ENCODE results near the gene HOXD8.

Gene HOXD8

GRCh38 chr2:176157499-176158185 is 28.1 kb downstream of the HOXD8 start:
- Histone ChIP-seq H3K27ac (ENCODE audit: low read depth, low read length) (no peak overlapping the region), H3K9ac (ENCODE audit: low read length) (no peak overlapping the region), H4K20me1 (ENCODE audit: low read depth, low read length) (no peaks in the 10 kb centered on the region), H3F3A (ENCODE audit: insufficient read depth) (no peaks in the 10 kb centered on the region), H3K9me3 (ENCODE audit: insufficient read depth, low read length) (no peaks in the 10 kb centered on the region), H3K27me3 (ENCODE audit: low read length) (no peaks in the 10 kb centered on the region), H3K4me3 (ENCODE audit: insufficient read depth, low read length, poor library complexity, severe bottlenecking) (no peak overlapping the region), H3K36me3 (ENCODE audit: low read length) (no peaks in the 10 kb centered on the region), H3K79me2 (ENCODE audit: insufficient read depth, low read length) (no peaks in the 10 kb centered on the region), H3K4me2 (ENCODE audit: low read depth, low read length, poor library complexity, severe bottlenecking) (no peak overlapping the region), H2AFZ (ENCODE audit: low read depth, low read length, severe bottlenecking) (no peak overlapping the region), H3K9me2 (replicated peaks; ENCODE audit: insufficient read depth, low read length) (no peaks in the 10 kb centered on the region)
- TF ChIP-seq CTCF (IDR thresholded peaks at IDR 0.05; ENCODE audit: insufficient read depth, low read length, poor library complexity, severe bottlenecking) (no peak), EZH2phosphoT487 (conservative IDR thresholded peaks at IDR 0.05; ENCODE audit: low read length) (no peak)

- Histone ChIP-seq H2AFZ (ENCODE audit: low read depth, low read length, severe bottlenecking) (no peak overlapping the region), H3F3A (ENCODE audit: insufficient read depth) (no peaks in the 10 kb centered on the region), H3K36me3 (ENCODE audit: low read length) (no peaks in the 10 kb centered on the region), H3K9me3 (ENCODE audit: insufficient read depth, low read length) (no peaks in the 10 kb centered on the region), H3K27ac (ENCODE audit: low read depth, low read length) (no peak overlapping the region), H3K4me3 (ENCODE audit: insufficient read depth, low read length, poor library complexity, severe bottlenecking) (no peak overlapping the region), H3K79me2 (ENCODE audit: insufficient read depth, low read length) (no peaks in the 10 kb centered on the region), H3K4me2 (ENCODE audit: low read depth, low read length, poor library complexity, severe bottlenecking) (no peak overlapping the region), H4K20me1 (ENCODE audit: low read depth, low read length) (no peaks in the 10 kb centered on the region), H3K9me2 (replicated peaks; ENCODE audit: insufficient read depth, low read length) (no peaks in the 10 kb centered on the region), H3K27me3 (ENCODE audit: low read length) (no peaks in the 10 kb centered on the region), H3K9ac (ENCODE audit: low read length) (no peak overlapping the region)
- TF ChIP-seq EZH2phosphoT487 (conservative IDR thresholded peaks at IDR 0.05; ENCODE audit: low read length) (no peak), CTCF (IDR thresholded peaks at IDR 0.05; ENCODE audit: insufficient read depth, low read length, poor library complexity, severe bottlenecking) (no peak)
Observed at GRCh38 chr2:176158186-176158591, 28.7 kb downstream of the HOXD8 start.

- no peaks in the 10 kb centered on the region for H3K9me2 ChIP-seq (replicated peaks; ENCODE audit: insufficient read depth, low read length)
- TF ChIP-seq CTCF (IDR thresholded peaks at IDR 0.05; ENCODE audit: insufficient read depth, low read length, poor library complexity, severe bottlenecking), result no peak
- no peak for TF ChIP-seq EZH2phosphoT487 (conservative IDR thresholded peaks at IDR 0.05; ENCODE audit: low read length)
- no peaks in the 10 kb centered on the region for H4K20me1 ChIP-seq (ENCODE audit: low read depth, low read length)
- H3F3A ChIP-seq (ENCODE audit: insufficient read depth), result no peaks in the 10 kb centered on the region
- no peak overlapping the region for H3K4me2 ChIP-seq (ENCODE audit: low read depth, low read length, poor library complexity, severe bottlenecking)
- no peak overlapping the region for H3K27ac ChIP-seq (ENCODE audit: low read depth, low read length)
- no peaks in the 10 kb centered on the region for H3K9me3 ChIP-seq (ENCODE audit: insufficient read depth, low read length)
- H3K27me3 ChIP-seq (ENCODE audit: low read length), result no peaks in the 10 kb centered on the region
- no peak overlapping the region for H3K4me3 ChIP-seq (ENCODE audit: insufficient read depth, low read length, poor library complexity, severe bottlenecking)
- no peaks in the 10 kb centered on the region for H3K36me3 ChIP-seq (ENCODE audit: low read length)
- H3K79me2 ChIP-seq (ENCODE audit: insufficient read depth, low read length), result no peaks in the 10 kb centered on the region
- H2AFZ ChIP-seq (ENCODE audit: low read depth, low read length, severe bottlenecking), result no peak overlapping the region
- H3K9ac ChIP-seq (ENCODE audit: low read length), result no peak overlapping the region
Observed at GRCh38 chr2:176158855-176159662, 29.6 kb downstream of the HOXD8 start.
